BJ (cell line): ENCODE results near the gene TNS1. TPM values are rescaled to one million over a fixed set of nuclear protein-coding genes. Genes with fewer than 3 reads are reported as not detected.

Experiments used
- CTCF ChIA-PET: fragments of 350-600 bp; formaldehyde crosslinking; extraction: SDS; loops from one replicate; lab custom pipeline; 2021; ENCODE audit warnings: antibody characterized with exemption, inconsistent platforms; lab: Yijun Ruan, JAX
- POLR2A ChIA-PET: fragments of 300-600 bp; sonication (Branson Sonifier 250); formaldehyde crosslinking; extraction: SDS; loops from one replicate; lab custom pipeline; 2021; ENCODE audit warnings: antibody characterized with exemption; lab: Charles Lee
- DNase-seq: peaks from one replicate; pipeline ENCODE4 v3.0.0-alpha.2; 2011; ENCODE audit warnings: low read depth
- H3K27me3 ChIP-seq: 2 replicates; pipeline ENCODE4 v1.6.0; 2011; ENCODE audit warnings: low read length; ENCODE audit not compliant: control insufficient read depth, insufficient read depth
- H3K36me3 ChIP-seq: 2 replicates; pipeline ENCODE4 v1.5.1; 2011; ENCODE audit warnings: low read length; ENCODE audit not compliant: control insufficient read depth, insufficient read depth
- H3K4me3 ChIP-seq: 2 replicates; pipeline ENCODE4 v1.5.1; 2011; ENCODE audit warnings: low read depth, mild to moderate bottlenecking, control low read depth, low read length
- polyA plus RNA-seq: library from polyadenylated mRNA; depleted of rRNA; stranded (reverse); fragments of >200 nt; gene quantifications from 2 replicates; pipeline ENCODE4 v1.2.3, GENCODE V29; 2011
- TF ChIP-seq, protein P1 (sequence below): IDR thresholded peaks from 2 replicates; pipeline ENCODE4 v1.5.1; 2011; ENCODE audit warnings: low read depth, mild to moderate bottlenecking, control low read depth, inconsistent platforms, low read length, moderate library complexity; ENCODE audit not compliant: insufficient read depth

Gene TNS1
- polyA plus RNA-seq, 1 experiment: 35.6 TPM

GRCh38 chr2:217854684-217855420, 147.9 kb downstream of the TNS1 start:
- POLR2A ChIA-PET: no interaction called here

GRCh38 chr2:217853961-217854360, 148.8 kb downstream of the TNS1 start:
- POLR2A ChIA-PET: no interaction called here
- H3K36me3 ChIP-seq: peaks cover 11% of the 10 kb centered on the region; the same call in 1 of the 2 replicates
- no peak overlapping the region for H3K4me3 ChIP-seq
- TF ChIP-seq, protein P1, sequence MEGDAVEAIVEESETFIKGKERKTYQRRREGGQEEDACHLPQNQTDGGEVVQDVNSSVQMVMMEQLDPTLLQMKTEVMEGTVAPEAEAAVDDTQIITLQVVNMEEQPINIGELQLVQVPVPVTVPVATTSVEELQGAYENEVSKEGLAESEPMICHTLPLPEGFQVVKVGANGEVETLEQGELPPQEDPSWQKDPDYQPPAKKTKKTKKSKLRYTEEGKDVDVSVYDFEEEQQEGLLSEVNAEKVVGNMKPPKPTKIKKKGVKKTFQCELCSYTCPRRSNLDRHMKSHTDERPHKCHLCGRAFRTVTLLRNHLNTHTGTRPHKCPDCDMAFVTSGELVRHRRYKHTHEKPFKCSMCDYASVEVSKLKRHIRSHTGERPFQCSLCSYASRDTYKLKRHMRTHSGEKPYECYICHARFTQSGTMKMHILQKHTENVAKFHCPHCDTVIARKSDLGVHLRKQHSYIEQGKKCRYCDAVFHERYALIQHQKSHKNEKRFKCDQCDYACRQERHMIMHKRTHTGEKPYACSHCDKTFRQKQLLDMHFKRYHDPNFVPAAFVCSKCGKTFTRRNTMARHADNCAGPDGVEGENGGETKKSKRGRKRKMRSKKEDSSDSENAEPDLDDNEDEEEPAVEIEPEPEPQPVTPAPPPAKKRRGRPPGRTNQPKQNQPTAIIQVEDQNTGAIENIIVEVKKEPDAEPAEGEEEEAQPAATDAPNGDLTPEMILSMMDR: no peak
- no peaks in the 10 kb centered on the region for H3K27me3 ChIP-seq
- CTCF ChIA-PET: interaction anchor here (1.2 kb wide), 1 partner anchor 140 kb away, joined by 3 read pairs; no protein-coding TSS in a partner anchor
- DNase-seq: no peak

More at GRCh38 chr2:217854684-217855420, 147.9 kb downstream of the TNS1 start:
- H3K36me3 ChIP-seq: peaks cover 11% of the 10 kb centered on the region; the same call in 1 of the 2 replicates
- no peaks in the 10 kb centered on the region for H3K27me3 ChIP-seq
- no peak for DNase-seq
- H3K4me3 ChIP-seq: no peak overlapping the region
- TF ChIP-seq, protein P1: no peak
- CTCF ChIA-PET: interaction anchor here (0.7 to 1.2 kb wide), 2 partner anchors 134 to 139 kb away, joined by 3 read pairs; no protein-coding TSS in a partner anchor

DNA sequence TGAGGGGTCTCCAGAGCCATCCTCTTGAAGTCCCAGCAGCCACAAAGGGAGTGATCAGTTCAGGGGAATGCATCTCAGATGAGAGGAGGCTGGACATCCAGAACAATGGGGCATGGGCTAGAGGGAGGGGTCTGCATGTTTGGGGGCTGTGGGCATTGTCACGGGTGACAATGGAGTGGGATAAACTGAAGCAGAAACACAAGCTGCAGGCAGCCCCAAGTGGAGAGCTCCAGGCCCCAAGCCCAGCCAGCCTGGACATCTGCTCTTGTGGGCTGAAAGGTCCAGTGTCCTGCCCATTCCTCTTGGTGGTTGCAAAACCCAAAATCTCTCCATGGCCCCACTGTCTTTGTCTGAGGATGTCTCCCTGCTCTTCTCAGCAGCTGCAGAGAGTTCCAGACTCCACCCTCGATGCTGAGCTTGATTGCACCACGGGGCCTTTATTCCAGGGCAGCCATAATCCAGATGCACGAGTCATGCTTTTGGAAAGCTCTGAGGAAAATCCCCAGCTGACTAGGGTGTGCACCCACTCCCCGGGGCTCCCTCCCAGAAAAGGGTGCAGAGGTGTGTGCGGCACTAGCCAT, 149.4 kb downstream of the TNS1 start:
- CTCF ChIA-PET: interaction anchor here (0.7 kb wide), 1 partner anchor 141 kb away, joined by 3 read pairs; no protein-coding TSS in a partner anchor
- POLR2A ChIA-PET: interaction anchor here (0.6 to 0.7 kb wide), 2 partner anchors 1289 to 1392 kb away, joined by 3 read pairs; partner anchors contain the start of genes GLB1L and STK16
- no peak overlapping the region for H3K4me3 ChIP-seq
- DNase-seq: peak; percentile 26
- TF ChIP-seq, protein P1: no peak
- H3K27me3 ChIP-seq: no peaks in the 10 kb centered on the region
- H3K36me3 ChIP-seq: peaks cover 14% of the 10 kb centered on the region; the same call in 1 of the 2 replicates

DNA sequence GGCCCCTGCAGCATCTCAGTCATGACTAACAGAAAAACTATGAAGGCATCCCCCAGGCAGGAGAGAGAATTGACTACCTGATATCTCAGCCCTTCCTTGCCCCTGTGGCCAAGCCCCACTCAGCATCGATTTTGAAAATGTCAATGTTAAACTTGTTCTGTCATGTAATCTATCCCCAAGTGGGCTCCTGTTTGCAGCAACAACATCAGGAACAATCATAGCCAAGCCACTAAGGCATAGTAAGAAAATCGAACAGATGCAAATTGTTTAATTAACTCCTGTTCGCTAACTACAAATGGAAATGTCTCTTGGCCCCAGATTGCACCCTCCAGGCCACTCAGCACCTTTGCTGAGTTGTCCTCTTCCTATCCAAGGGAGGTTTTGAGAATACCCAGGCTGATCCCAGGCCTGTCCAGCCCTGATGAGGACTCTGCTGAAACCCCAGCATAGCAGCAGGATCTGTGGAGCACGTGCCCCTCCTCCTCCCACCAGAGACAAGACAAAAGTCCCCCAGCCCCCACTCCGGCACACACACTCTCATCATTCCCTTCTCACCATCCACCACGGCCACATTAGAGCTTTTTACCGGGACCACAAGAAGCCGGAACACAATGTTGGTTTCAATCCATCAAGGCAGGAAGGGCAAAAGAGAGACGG, 150.1 kb downstream of the TNS1 start:
- TF ChIP-seq, protein P1: no peak
- no peaks in the 10 kb centered on the region for H3K27me3 ChIP-seq
- CTCF ChIA-PET: interaction anchor here (0.7 to 2.1 kb wide), 3 partner anchors 132 to 141 kb away, joined by 3 to 6 read pairs (median 3); no protein-coding TSS in a partner anchor
- peaks cover 17% of the 10 kb centered on the region for H3K36me3 ChIP-seq
- no peak overlapping the region for H3K4me3 ChIP-seq
- POLR2A ChIA-PET: interaction anchor here (0.6 kb wide), 1 partner anchor 1392 kb away, joined by 3 read pairs; the partner anchor contains the start of genes GLB1L and STK16
- DNase-seq: no peak
